Prostate gland (tissue), 2 donors: Measurements from ENCODE around the gene DUSP8. TPM values are rescaled to one million over a fixed set of nuclear protein-coding genes. Genes with fewer than 3 reads are reported as not detected.

Experiments
- DNase-seq: peaks from one replicate; pipeline ENCODE4 v3.0.0-alpha.2; 2019; ENCODE audit warnings: low spot score
- H3K27ac ChIP-seq, 2 donors: fragments of 200-600 bp; sonication (generic); 2 replicates each; pipeline ENCODE4 v1.5.1; 2017 to 2019
- H3K27me3 ChIP-seq: fragments of 200-600 bp; sonication (generic); replicated peaks from 2 replicates; pipeline ENCODE4 v1.5.1; 2019; ENCODE audit not compliant: insufficient read depth
- H3K36me3 ChIP-seq, 2 donors: fragments of 200-600 bp; sonication (generic); 1 replicate in 1 of 2; 2 replicates in 1 of 2; pipeline versions ENCODE4 v1.5.1 to v1.8.1; 2017 to 2019
- H3K4me1 ChIP-seq: fragments of 200-600 bp; sonication (generic); replicated peaks from 2 replicates; pipeline ENCODE4 v1.5.1; 2019
- H3K4me3 ChIP-seq, 2 donors: fragments of 200-600 bp; sonication (generic); 2 replicates each; pipeline ENCODE4 v1.5.1; 2017 to 2019
- H3K9me3 ChIP-seq: fragments of 200-600 bp; sonication (generic); 2 replicates; pipeline ENCODE4 v1.5.1; 2017
- POLR2A ChIP-seq: fragments of 450-650 bp; IDR thresholded peaks from one replicate; pipeline ENCODE4 v1.6.1; 2016; ENCODE audit warnings: antibody characterized with exemption, mild to moderate bottlenecking
- POLR2AphosphoS5 ChIP-seq: sonication (generic); formaldehyde crosslinking; IDR thresholded peaks from one replicate; pipeline ENCODE4 v1.6.1; 2017; ENCODE audit warnings: antibody characterized with exemption
- WGBS: methylation state at CpG from one replicate; pipeline ENCODE4 v1.1.5; 2018; 5-methylcytosine and 5-hydroxymethylcytosine counted together
- intact Hi-C: fragments of 100-400 bp; cut with DNase I; formaldehyde crosslinking; loops from one replicate; pipeline ENCODE4 v1.14.2; 2022
- total RNA-seq, 2 donors: library from RNA; depleted of rRNA; stranded (reverse); fragments of >200 nt; gene quantifications; one replicate each; pipeline ENCODE4 v1.1.0, GENCODE V29; 2016
- TF ChIP-seq, protein P1 (sequence below), 4 experiments: fragments of 200-600 bp in 2 of 4; fragments of 450-650 bp in 2 of 4; sonication (generic) in 2 of 4; IDR thresholded peaks; 1 replicate in 3 of 4; 2 replicates in 1 of 4; pipeline ENCODE4 v1.5.1; 2016 to 2019; ENCODE audit warnings: antibody characterized with exemption in 4 of 4, mild to moderate bottlenecking in 2 of 4, moderate library complexity in 2 of 4

DUSP8 gene
- total RNA-seq, 2 donors from 2014 or later, result 8.8 to 17.2 TPM

DNA sequence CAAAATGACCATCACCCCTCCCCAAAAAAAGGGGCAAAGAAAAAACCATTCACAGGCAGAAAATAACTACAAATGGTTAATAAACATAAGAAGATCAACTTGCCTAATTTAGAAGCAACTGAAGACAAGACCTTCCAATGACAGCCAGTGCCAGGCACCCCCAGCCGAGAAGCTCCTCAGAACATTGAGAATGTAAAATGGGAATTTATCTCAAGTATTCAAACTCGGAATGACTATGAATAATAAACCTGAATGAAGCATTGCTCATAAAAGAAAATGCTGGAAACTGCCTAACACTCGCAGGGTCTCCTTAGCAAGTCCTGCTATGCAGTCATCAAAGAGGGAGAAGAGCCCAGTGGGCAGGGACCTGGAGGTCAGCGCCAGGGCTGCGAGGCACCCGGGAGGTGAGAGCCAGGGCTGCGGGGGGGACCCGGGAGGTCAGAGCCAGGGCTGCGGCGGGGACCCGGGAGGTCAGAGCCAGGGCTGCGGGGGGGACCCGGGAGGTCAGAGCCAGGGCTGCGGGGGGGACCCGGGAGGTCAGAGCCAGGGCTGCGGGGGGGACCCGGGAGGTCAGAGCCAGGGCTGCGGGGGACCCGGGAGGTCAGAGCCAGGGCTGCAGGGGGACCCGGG lies 62.3 kb downstream of the DUSP8 start:
- Histone ChIP-seq H3K4me3 (no peak overlapping the region), H3K27me3 (no peaks in the 10 kb centered on the region), H3K4me1 (peaks cover 16% of the 10 kb centered on the region), H3K9me3 (no peaks in the 10 kb centered on the region), H3K36me3 (no peaks in the 10 kb centered on the region), H3K27ac (peak overlapping the region in 1 of 2 donors; percentile 11)
- TF ChIP-seq POLR2AphosphoS5, result no peak
- no peak for TF ChIP-seq POLR2A
- TF ChIP-seq, protein P1, sequence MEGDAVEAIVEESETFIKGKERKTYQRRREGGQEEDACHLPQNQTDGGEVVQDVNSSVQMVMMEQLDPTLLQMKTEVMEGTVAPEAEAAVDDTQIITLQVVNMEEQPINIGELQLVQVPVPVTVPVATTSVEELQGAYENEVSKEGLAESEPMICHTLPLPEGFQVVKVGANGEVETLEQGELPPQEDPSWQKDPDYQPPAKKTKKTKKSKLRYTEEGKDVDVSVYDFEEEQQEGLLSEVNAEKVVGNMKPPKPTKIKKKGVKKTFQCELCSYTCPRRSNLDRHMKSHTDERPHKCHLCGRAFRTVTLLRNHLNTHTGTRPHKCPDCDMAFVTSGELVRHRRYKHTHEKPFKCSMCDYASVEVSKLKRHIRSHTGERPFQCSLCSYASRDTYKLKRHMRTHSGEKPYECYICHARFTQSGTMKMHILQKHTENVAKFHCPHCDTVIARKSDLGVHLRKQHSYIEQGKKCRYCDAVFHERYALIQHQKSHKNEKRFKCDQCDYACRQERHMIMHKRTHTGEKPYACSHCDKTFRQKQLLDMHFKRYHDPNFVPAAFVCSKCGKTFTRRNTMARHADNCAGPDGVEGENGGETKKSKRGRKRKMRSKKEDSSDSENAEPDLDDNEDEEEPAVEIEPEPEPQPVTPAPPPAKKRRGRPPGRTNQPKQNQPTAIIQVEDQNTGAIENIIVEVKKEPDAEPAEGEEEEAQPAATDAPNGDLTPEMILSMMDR (IDR thresholded peaks at IDR 0.05), result no peak
- no peak for DNase-seq
- intact Hi-C loops, result no loop called here
- 77% methylated on average over 14 of the region's 20 CpGs for WGBS

- TF ChIP-seq, protein P1 (IDR thresholded peaks at IDR 0.05), result no peak
- no peak for TF ChIP-seq POLR2A
- no peak for TF ChIP-seq POLR2AphosphoS5
- no peak for DNase-seq
- Histone ChIP-seq H3K27me3 (no peaks in the 10 kb centered on the region), H3K4me1 (peaks cover 16% of the 10 kb centered on the region), H3K27ac (peak overlapping the region in 1 of 2 donors; percentile 11), H3K36me3 (no peaks in the 10 kb centered on the region), H3K4me3 (no peak overlapping the region), H3K9me3 (no peaks in the 10 kb centered on the region)
- intact Hi-C loops, result no loop called here
- 84% methylated on average over 10 of the region's 10 CpGs for WGBS
These were observed 63.1 kb downstream of the DUSP8 start for GRCh38 chr11:1508986-1509385.

DNA sequence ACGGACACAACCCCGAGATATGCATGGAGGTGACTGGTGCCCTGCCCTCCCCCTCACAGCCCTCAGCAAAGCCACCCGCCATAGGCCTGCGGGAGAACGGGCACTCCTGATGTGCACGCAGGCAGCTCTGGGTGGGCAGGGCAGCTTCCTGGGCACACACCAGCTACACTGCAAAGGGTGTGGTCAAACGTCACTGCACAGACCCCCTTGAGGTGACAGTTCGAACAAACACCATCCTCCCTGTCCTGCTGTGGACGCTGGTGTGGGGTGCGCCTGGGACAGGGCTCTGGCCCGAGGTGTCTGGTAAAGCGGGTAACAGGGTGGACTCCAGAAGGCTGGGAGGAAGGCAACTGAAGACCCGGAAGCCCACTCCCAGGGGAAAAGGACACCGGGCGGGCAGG lies 63.6 kb downstream of the DUSP8 start:
- WGBS, result 83% methylated on average over 14 of the region's 15 CpGs
- H3K4me3 ChIP-seq, result no peak overlapping the region
- H3K27ac ChIP-seq, result no peak overlapping the region
- no peaks in the 10 kb centered on the region for H3K9me3 ChIP-seq
- TF ChIP-seq POLR2AphosphoS5 (no peak), POLR2A (no peak)
- TF ChIP-seq, protein P1 (IDR thresholded peaks at IDR 0.05), result no peak
- no peaks in the 10 kb centered on the region for H3K27me3 ChIP-seq
- H3K36me3 ChIP-seq, result no peaks in the 10 kb centered on the region
- intact Hi-C loops, result no loop called here
- no peak for DNase-seq
- peaks cover 18% of the 10 kb centered on the region for H3K4me1 ChIP-seq

- no peak overlapping the region for H3K4me3 ChIP-seq
- H3K27me3 ChIP-seq, result no peaks in the 10 kb centered on the region
- no peak overlapping the region for H3K27ac ChIP-seq
- no peak for DNase-seq
- WGBS, result 71% methylated on average over 21 of the region's 21 CpGs
- H3K9me3 ChIP-seq, result no peaks in the 10 kb centered on the region
- TF ChIP-seq POLR2AphosphoS5 (no peak), POLR2A (no peak)
- TF ChIP-seq, protein P1 (IDR thresholded peaks at IDR 0.05), result no peak
- H3K4me1 ChIP-seq, result peaks cover 22% of the 10 kb centered on the region
- no peaks in the 10 kb centered on the region for H3K36me3 ChIP-seq
- intact Hi-C loops, result no loop called here
These were observed 64.5 kb downstream of the DUSP8 start for GRCh38 chr11:1507381-1508140.
